Ascending aorta (tissue), 2 donors: ENCODE measurements around the gene ITPA. TPM values are rescaled to one million over a fixed set of nuclear protein-coding genes. Genes with fewer than 3 reads are reported as not detected.

ENCODE experiments used
- DNase-seq, 2 donors: peaks; one replicate each; pipeline ENCODE4 v3.0.0-alpha.2; 2019; ENCODE audit warnings: low spot score in 2 of 2
- H3K27ac ChIP-seq, 2 donors: fragments of 200-600 bp; sonication (generic); one replicate each; pipeline ENCODE4 v1.5.1; 2016 to 2017; ENCODE audit warnings: mild to moderate bottlenecking in 1 of 2
- H3K27me3 ChIP-seq: fragments of 200-600 bp; sonication (generic); one replicate; pipeline ENCODE4 v1.5.1; 2017
- H3K36me3 ChIP-seq, 2 donors: fragments of 200-600 bp; sonication (generic); one replicate each; pipeline ENCODE4 v1.5.1; 2016
- H3K4me1 ChIP-seq, 2 donors: fragments of 200-600 bp; sonication (generic); one replicate each; pipeline ENCODE4 v1.5.1; 2016 to 2017; ENCODE audit warnings: mild to moderate bottlenecking in 1 of 2
- H3K4me3 ChIP-seq, 2 donors: fragments of 200-600 bp; sonication (generic); one replicate each; pipeline ENCODE4 v1.5.1; 2016 to 2017; ENCODE audit warnings: mild to moderate bottlenecking in 1 of 2
- H3K9me3 ChIP-seq, 2 donors: fragments of 200-600 bp; sonication (generic); one replicate each; pipeline ENCODE4 v1.5.1; 2016
- CTCF ChIP-seq, 3 experiments: fragments of 200-600 bp in 2 of 3; fragments of 450-650 bp in 1 of 3; sonication (generic) in 2 of 3; IDR thresholded peaks; one replicate each; pipeline ENCODE4 v1.5.1; 2016 to 2019; ENCODE audit warnings: antibody characterized with exemption in 3 of 3, mild to moderate bottlenecking in 1 of 3, moderate library complexity in 1 of 3
- intact Hi-C: fragments of 100-400 bp; cut with DNase I; formaldehyde crosslinking; loops from one replicate; pipeline ENCODE4 v1.15.1; 2023
- total RNA-seq: library from RNA; depleted of rRNA; stranded (reverse); fragments of >200 nt; gene quantifications from one replicate; pipeline ENCODE4 v1.1.0, GENCODE V29; 2016

ITPA gene
- total RNA-seq, 1 donor from 2014 or later = 111 TPM

GRCh38 chr20:3164043-3164762, 45.1 kb upstream of the ITPA start:
- Histone ChIP-seq H3K4me3 (no peak overlapping the region), H3K9me3 (no peaks in the 10 kb centered on the region), H3K4me1 (no peaks in the 10 kb centered on the region), H3K27ac (no peak overlapping the region), H3K36me3 (no peaks in the 10 kb centered on the region), H3K27me3 (no peaks in the 10 kb centered on the region)
- intact Hi-C loops = no loop called here
- DNase-seq = no peak
- TF ChIP-seq CTCF (IDR thresholded peaks at IDR 0.05) = no peak

GRCh38 chr20:3164763-3165410, 44.4 kb upstream of the ITPA start:
- no peak for TF ChIP-seq CTCF (IDR thresholded peaks at IDR 0.05)
- Histone ChIP-seq H3K27me3 (no peaks in the 10 kb centered on the region), H3K9me3 (no peaks in the 10 kb centered on the region), H3K36me3 (no peaks in the 10 kb centered on the region), H3K4me3 (no peak overlapping the region), H3K27ac (no peak overlapping the region), H3K4me1 (no peaks in the 10 kb centered on the region)
- DNase-seq = no peak
- intact Hi-C loops = no loop called here

- H3K9me3 ChIP-seq = no peaks in the 10 kb centered on the region
- no peak overlapping the region for H3K27ac ChIP-seq
- no peaks in the 10 kb centered on the region for H3K27me3 ChIP-seq
- no peak overlapping the region for H3K4me3 ChIP-seq
- no peaks in the 10 kb centered on the region for H3K4me1 ChIP-seq
- no peak for DNase-seq
- no peak for TF ChIP-seq CTCF (IDR thresholded peaks at IDR 0.05)
- intact Hi-C loops = no loop called here
- no peaks in the 10 kb centered on the region for H3K36me3 ChIP-seq
These were observed 43.6 kb upstream of the ITPA start for GRCh38 chr20:3165473-3166337.

GRCh38 chr20:3166338-3166912, 42.9 kb upstream of the ITPA start:
- H3K36me3 ChIP-seq = no peaks in the 10 kb centered on the region
- H3K9me3 ChIP-seq = no peaks in the 10 kb centered on the region
- no peaks in the 10 kb centered on the region for H3K4me1 ChIP-seq
- no peak for DNase-seq
- H3K4me3 ChIP-seq = no peak overlapping the region
- TF ChIP-seq CTCF (IDR thresholded peaks at IDR 0.05) = no peak
- H3K27ac ChIP-seq = no peak overlapping the region
- intact Hi-C loops = no loop called here
- H3K27me3 ChIP-seq = no peaks in the 10 kb centered on the region

GRCh38 chr20:3166913-3167342, 42.4 kb upstream of the ITPA start:
- no peaks in the 10 kb centered on the region for H3K4me1 ChIP-seq
- no peak overlapping the region for H3K27ac ChIP-seq
- intact Hi-C loops = no loop called here
- H3K4me3 ChIP-seq = no peak overlapping the region
- no peaks in the 10 kb centered on the region for H3K36me3 ChIP-seq
- no peak for DNase-seq
- H3K27me3 ChIP-seq = no peaks in the 10 kb centered on the region
- no peaks in the 10 kb centered on the region for H3K9me3 ChIP-seq
- TF ChIP-seq CTCF (IDR thresholded peaks at IDR 0.05) = no peak
